GM23338 (cell line): ENCODE data around the gene IGF1R. TPM values are rescaled to one million over a fixed set of nuclear protein-coding genes. Genes with fewer than 3 reads are reported as not detected.

Source experiments
- ATAC-seq: fragments of 200-7000 bp; cut with Tn5 transposase; 3 replicates; pipeline ENCODE4 v1.9.1; 2020
- DNase-seq: peaks from one replicate; pipeline ENCODE4 v3.0.0-alpha.2; 2015; ENCODE audit warnings: low spot score
- H2AFZ ChIP-seq: fragments of 200-600 bp; sonication (generic); 2 replicates; pipeline ENCODE4 v1.8.0; 2016; ENCODE audit warnings: antibody characterized with exemption, mild to moderate bottlenecking, moderate library complexity
- H3F3A ChIP-seq: fragments of 200-600 bp; sonication (generic); replicated peaks from 2 replicates; pipeline ENCODE4 v1.8.0; 2017; ENCODE audit warnings: antibody characterized with exemption, mixed run types, low read depth
- H3K27ac ChIP-seq: fragments of 200-600 bp; sonication (generic); 2 replicates; pipeline ENCODE4 v1.6.1; 2016; ENCODE audit warnings: low read depth
- H3K27me3 ChIP-seq: fragments of 200-600 bp; sonication (generic); 2 replicates; pipeline ENCODE4 v1.8.0; 2016; ENCODE audit warnings: mild to moderate bottlenecking, mixed run types, moderate library complexity; ENCODE audit not compliant: insufficient read depth
- H3K36me3 ChIP-seq: fragments of 200-600 bp; sonication (generic); 2 replicates; pipeline ENCODE4 v1.8.0; 2016; ENCODE audit warnings: mild to moderate bottlenecking; ENCODE audit not compliant: insufficient read depth
- H3K4me1 ChIP-seq: fragments of 200-600 bp; sonication (generic); 2 replicates; pipeline ENCODE4 v1.8.0; 2016; ENCODE audit warnings: mild to moderate bottlenecking, moderate library complexity; ENCODE audit not compliant: insufficient read depth
- H3K4me2 ChIP-seq: fragments of 200-600 bp; sonication (generic); 2 replicates; pipeline ENCODE4 v1.7.1; 2017; ENCODE audit warnings: mixed run types
- H3K4me3 ChIP-seq: fragments of 200-600 bp; sonication (generic); 2 replicates; pipeline ENCODE4 v1.6.1; 2016; ENCODE audit warnings: mixed run types
- H3K79me2 ChIP-seq: fragments of 200-600 bp; sonication (generic); replicated peaks from 2 replicates; pipeline ENCODE4 v1.8.0; 2017; ENCODE audit warnings: mild to moderate bottlenecking; ENCODE audit not compliant: insufficient read depth
- H3K9me2 ChIP-seq: fragments of 200-600 bp; sonication (generic); 2 replicates; pipeline ENCODE4 v1.8.0; 2017; ENCODE audit not compliant: insufficient read depth
- H4K20me1 ChIP-seq: fragments of 200-600 bp; sonication (generic); replicated peaks from 2 replicates; pipeline ENCODE4 v1.8.0; 2017; ENCODE audit warnings: mild to moderate bottlenecking; ENCODE audit not compliant: insufficient read depth
- H3K27ac Mint-ChIP-seq: 2 replicates; pipeline ENCODE4 v1.8.0; 2020; ENCODE audit warnings: inconsistent platforms, mild to moderate bottlenecking, moderate library complexity, mixed read lengths
- H3K27me3 Mint-ChIP-seq: 3 replicates; pipeline ENCODE4 v1.8.0; 2022; ENCODE audit warnings: low read depth, mild to moderate bottlenecking, moderate library complexity, mixed read lengths, inconsistent platforms; ENCODE audit not compliant: insufficient read depth, poor library complexity
- H3K36me3 Mint-ChIP-seq: 3 replicates; pipeline ENCODE4 v1.8.0; 2021; ENCODE audit warnings: low read depth, mild to moderate bottlenecking, inconsistent platforms, moderate library complexity, mixed read lengths
- H3K4me1 Mint-ChIP-seq: 3 replicates; pipeline ENCODE4 v1.8.0; 2020; ENCODE audit warnings: mild to moderate bottlenecking, inconsistent platforms, mixed read lengths
- H3K4me3 Mint-ChIP-seq: 3 replicates; pipeline ENCODE4 v1.8.0; 2021; ENCODE audit warnings: moderate library complexity, mild to moderate bottlenecking, inconsistent platforms, mixed read lengths
- H3K9me3 Mint-ChIP-seq: 3 replicates; pipeline ENCODE4 v1.8.0; 2020; ENCODE audit warnings: moderate library complexity, mild to moderate bottlenecking, inconsistent platforms, mixed read lengths
- EZH2phosphoT487 ChIP-seq: fragments of 200-600 bp; sonication (generic); IDR thresholded peaks from one replicate; pipeline ENCODE4 v1.8.1; 2018; ENCODE audit warnings: antibody characterized with exemption; ENCODE audit not compliant: unreplicated experiment
- JUNB ChIP-seq: IDR thresholded peaks from one replicate; pipeline ENCODE4 v1.6.1; 2016; ENCODE audit warnings: antibody characterized with exemption; ENCODE audit not compliant: unreplicated experiment
- NANOG ChIP-seq: IDR thresholded peaks from 2 replicates; pipeline ENCODE4 v1.6.1; 2016; ENCODE audit warnings: antibody characterized with exemption, borderline replicate concordance
- POLR2AphosphoS5 ChIP-seq: IDR thresholded peaks from 2 replicates; pipeline ENCODE4 v1.6.1; 2016; ENCODE audit warnings: antibody characterized with exemption, low read depth
- STAT1 ChIP-seq: IDR thresholded peaks from one replicate; pipeline ENCODE4 v1.6.1; 2016; ENCODE audit warnings: antibody characterized with exemption; ENCODE audit not compliant: unreplicated experiment
- ZNF331 ChIP-seq: fragments of 250-450 bp; sonication (Bioruptor Pico); IDR thresholded peaks from 2 replicates; pipeline ENCODE4 v1.5.0; 2020; ENCODE audit warnings: low read depth, mild to moderate bottlenecking, moderate library complexity
- polyA plus RNA-seq: library from polyadenylated mRNA; unstranded; fragments of >200 nt; fragmentation: Nextera tagmentation; extraction: Ambion mirVana; gene quantifications from 2 replicates; pipeline ENCODE4 v1.2.1, GENCODE V29; 2016
- total RNA-seq: library from RNA; depleted of rRNA; stranded (reverse); fragments of >200 nt; shearing (Covaris generic); gene quantifications from 2 replicates; pipeline ENCODE4 v1.2.3, GENCODE V29; 2014
- TF ChIP-seq, protein P1 (sequence below), 2 experiments: fragments of 200-600 bp in 1 of 2; sonication (generic) in 1 of 2; conservative IDR thresholded peaks; 2 replicates each; pipeline versions ENCODE4 v1.5.1 to v1.6.1; 2016 to 2017; ENCODE audit warnings: antibody characterized with exemption in 2 of 2, low read depth in 2 of 2, mild to moderate bottlenecking in 2 of 2, moderate library complexity in 1 of 2
- TF ChIP-seq, protein P2 (sequence below): fragments of 250-450 bp; sonication (Bioruptor Pico); IDR thresholded peaks from 2 replicates; pipeline ENCODE4 v1.5.0; 2020; ENCODE audit warnings: mild to moderate bottlenecking, moderate library complexity
- TF ChIP-seq, protein P3 (sequence below): IDR thresholded peaks from one replicate; pipeline ENCODE4 v1.6.1; 2018; ENCODE audit warnings: antibody characterized with exemption; ENCODE audit not compliant: unreplicated experiment
- TF ChIP-seq, protein P4 (sequence below): IDR thresholded peaks from 2 replicates; pipeline ENCODE4 v1.6.1; 2016; ENCODE audit warnings: antibody characterized with exemption

Gene IGF1R
- total and polyA plus RNA-seq, 2 experiments from 2014 or later = 20.4 to 92.2 TPM

DNA sequence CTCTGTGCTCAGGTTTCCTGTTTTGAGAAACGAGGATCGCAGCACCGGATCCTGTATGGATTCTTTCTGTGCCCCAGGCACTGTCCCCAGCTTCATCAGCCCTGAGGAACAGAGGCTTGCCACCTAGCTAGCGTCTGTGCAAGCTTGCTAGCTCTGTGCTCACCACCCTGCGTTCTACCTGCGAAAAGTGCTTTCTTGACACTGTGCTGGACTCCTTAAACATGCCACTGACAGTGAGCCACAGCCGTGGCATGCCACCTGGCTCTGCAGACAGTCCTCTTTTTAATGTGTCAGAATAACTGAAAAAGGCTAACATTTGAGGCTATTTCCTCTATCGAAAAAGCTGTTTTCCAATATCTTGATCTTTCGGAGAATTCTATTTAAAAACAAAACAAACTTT lies 357.8 kb downstream of the IGF1R start (continued):
- TF ChIP-seq, protein P1, sequence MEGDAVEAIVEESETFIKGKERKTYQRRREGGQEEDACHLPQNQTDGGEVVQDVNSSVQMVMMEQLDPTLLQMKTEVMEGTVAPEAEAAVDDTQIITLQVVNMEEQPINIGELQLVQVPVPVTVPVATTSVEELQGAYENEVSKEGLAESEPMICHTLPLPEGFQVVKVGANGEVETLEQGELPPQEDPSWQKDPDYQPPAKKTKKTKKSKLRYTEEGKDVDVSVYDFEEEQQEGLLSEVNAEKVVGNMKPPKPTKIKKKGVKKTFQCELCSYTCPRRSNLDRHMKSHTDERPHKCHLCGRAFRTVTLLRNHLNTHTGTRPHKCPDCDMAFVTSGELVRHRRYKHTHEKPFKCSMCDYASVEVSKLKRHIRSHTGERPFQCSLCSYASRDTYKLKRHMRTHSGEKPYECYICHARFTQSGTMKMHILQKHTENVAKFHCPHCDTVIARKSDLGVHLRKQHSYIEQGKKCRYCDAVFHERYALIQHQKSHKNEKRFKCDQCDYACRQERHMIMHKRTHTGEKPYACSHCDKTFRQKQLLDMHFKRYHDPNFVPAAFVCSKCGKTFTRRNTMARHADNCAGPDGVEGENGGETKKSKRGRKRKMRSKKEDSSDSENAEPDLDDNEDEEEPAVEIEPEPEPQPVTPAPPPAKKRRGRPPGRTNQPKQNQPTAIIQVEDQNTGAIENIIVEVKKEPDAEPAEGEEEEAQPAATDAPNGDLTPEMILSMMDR (conservative IDR thresholded peaks at IDR 0.05; ENCODE audit: low read depth in 2 of 2) = no peak
- no peak for TF ChIP-seq ZNF331 (CRISPR knock-in tag)
- TF ChIP-seq, protein P2, sequence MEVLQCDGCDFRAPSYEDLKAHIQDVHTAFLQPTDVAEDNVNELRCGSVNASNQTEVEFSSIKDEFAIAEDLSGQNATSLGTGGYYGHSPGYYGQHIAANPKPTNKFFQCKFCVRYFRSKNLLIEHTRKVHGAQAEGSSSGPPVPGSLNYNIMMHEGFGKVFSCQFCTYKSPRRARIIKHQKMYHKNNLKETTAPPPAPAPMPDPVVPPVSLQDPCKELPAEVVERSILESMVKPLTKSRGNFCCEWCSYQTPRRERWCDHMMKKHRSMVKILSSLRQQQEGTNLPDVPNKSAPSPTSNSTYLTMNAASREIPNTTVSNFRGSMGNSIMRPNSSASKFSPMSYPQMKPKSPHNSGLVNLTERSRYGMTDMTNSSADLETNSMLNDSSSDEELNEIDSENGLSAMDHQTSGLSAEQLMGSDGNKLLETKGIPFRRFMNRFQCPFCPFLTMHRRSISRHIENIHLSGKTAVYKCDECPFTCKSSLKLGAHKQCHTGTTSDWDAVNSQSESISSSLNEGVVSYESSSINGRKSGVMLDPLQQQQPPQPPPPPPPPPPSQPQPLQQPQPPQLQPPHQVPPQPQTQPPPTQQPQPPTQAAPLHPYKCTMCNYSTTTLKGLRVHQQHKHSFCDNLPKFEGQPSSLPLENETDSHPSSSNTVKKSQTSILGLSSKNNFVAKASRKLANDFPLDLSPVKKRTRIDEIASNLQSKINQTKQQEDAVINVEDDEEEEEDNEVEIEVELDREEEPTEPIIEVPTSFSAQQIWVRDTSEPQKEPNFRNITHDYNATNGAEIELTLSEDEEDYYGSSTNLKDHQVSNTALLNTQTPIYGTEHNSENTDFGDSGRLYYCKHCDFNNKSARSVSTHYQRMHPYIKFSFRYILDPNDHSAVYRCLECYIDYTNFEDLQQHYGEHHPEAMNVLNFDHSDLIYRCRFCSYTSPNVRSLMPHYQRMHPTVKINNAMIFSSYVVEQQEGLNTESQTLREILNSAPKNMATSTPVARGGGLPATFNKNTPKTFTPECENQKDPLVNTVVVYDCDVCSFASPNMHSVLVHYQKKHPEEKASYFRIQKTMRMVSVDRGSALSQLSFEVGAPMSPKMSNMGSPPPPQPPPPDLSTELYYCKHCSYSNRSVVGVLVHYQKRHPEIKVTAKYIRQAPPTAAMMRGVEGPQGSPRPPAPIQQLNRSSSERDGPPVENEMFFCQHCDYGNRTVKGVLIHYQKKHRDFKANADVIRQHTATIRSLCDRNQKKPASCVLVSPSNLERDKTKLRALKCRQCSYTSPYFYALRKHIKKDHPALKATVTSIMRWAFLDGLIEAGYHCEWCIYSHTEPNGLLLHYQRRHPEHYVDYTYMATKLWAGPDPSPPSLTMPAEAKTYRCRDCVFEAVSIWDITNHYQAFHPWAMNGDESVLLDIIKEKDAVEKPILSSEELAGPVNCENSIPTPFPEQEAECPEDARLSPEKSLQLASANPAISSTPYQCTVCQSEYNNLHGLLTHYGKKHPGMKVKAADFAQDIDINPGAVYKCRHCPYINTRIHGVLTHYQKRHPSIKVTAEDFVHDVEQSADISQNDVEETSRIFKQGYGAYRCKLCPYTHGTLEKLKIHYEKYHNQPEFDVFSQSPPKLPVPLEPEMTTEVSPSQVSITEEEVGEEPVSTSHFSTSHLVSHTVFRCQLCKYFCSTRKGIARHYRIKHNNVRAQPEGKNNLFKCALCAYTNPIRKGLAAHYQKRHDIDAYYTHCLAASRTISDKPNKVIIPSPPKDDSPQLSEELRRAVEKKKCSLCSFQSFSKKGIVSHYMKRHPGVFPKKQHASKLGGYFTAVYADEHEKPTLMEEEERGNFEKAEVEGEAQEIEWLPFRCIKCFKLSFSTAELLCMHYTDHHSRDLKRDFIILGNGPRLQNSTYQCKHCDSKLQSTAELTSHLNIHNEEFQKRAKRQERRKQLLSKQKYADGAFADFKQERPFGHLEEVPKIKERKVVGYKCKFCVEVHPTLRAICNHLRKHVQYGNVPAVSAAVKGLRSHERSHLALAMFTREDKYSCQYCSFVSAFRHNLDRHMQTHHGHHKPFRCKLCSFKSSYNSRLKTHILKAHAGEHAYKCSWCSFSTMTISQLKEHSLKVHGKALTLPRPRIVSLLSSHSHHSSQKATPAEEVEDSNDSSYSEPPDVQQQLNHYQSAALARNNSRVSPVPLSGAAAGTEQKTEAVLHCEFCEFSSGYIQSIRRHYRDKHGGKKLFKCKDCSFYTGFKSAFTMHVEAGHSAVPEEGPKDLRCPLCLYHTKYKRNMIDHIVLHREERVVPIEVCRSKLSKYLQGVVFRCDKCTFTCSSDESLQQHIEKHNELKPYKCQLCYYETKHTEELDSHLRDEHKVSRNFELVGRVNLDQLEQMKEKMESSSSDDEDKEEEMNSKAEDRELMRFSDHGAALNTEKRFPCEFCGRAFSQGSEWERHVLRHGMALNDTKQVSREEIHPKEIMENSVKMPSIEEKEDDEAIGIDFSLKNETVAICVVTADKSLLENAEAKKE (CRISPR knock-in tag) = no peak
- TF ChIP-seq JUNB = no peak
- no peak for TF ChIP-seq STAT1
- no peak for TF ChIP-seq POLR2AphosphoS5
- TF ChIP-seq EZH2phosphoT487 = no peak

DNA sequence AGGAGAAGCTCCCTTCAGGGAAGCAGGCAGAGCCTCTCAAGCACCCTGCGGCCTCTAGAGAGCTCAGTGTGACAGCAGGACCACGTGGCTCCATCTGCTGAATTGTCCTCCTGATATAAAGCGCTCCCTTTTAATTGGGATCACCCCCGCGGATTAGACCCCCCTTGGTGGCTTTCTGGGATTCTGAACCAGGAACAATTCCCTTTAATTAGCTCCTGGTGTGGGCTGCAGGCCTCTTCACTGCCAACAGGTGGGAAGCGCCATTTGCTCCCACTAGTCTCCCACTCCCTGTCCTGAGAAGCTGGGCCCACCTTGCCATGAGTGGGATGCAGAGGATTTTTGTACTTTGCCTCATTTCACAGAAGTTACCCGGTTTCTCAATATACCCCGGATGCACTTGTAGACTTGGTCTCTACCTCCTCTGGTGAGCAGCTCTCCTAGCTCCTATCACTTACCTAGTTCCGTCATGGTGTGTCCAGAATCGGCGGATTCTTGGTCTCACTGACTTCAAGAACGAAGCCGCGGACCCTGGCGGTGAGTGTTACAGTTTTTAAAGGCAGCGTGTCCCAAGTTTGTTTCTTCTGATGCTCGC lies 358.7 kb downstream of the IGF1R start:
- no peaks in the 10 kb centered on the region; the same call in 1 of the 2 replicates for H3K4me1 ChIP-seq
- peaks cover 6% of the 10 kb centered on the region; the same call in 1 of the 2 replicates for H3K27me3 ChIP-seq
- no peaks in the 10 kb centered on the region for H3F3A ChIP-seq
- no peaks in the 10 kb centered on the region for H3K4me1 Mint-ChIP-seq
- H3K9me3 Mint-ChIP-seq = peaks cover 3% of the 10 kb centered on the region; the same call in 1 of the 3 replicates
- H3K36me3 ChIP-seq = no peaks in the 10 kb centered on the region
- H3K27me3 Mint-ChIP-seq = peaks cover 2% of the 10 kb centered on the region
- ATAC-seq (no peak), DNase-seq (no peak)
- no peak overlapping the region for H3K4me3 Mint-ChIP-seq
- H3K27ac ChIP-seq = no peak overlapping the region
- no peak overlapping the region for H3K27ac Mint-ChIP-seq
- no peak overlapping the region for H3K4me2 ChIP-seq
- H3K36me3 Mint-ChIP-seq = peaks cover 2% of the 10 kb centered on the region; the same call in 1 of the 3 replicates
- no peaks in the 10 kb centered on the region for H3K79me2 ChIP-seq
- no peak overlapping the region for H2AFZ ChIP-seq
- no peaks in the 10 kb centered on the region for H3K9me2 ChIP-seq
- no peak overlapping the region for H3K4me3 ChIP-seq
- H4K20me1 ChIP-seq = no peaks in the 10 kb centered on the region
- no peak for TF ChIP-seq ZNF331 (CRISPR knock-in tag)
- no peak for TF ChIP-seq STAT1
- TF ChIP-seq, protein P3, sequence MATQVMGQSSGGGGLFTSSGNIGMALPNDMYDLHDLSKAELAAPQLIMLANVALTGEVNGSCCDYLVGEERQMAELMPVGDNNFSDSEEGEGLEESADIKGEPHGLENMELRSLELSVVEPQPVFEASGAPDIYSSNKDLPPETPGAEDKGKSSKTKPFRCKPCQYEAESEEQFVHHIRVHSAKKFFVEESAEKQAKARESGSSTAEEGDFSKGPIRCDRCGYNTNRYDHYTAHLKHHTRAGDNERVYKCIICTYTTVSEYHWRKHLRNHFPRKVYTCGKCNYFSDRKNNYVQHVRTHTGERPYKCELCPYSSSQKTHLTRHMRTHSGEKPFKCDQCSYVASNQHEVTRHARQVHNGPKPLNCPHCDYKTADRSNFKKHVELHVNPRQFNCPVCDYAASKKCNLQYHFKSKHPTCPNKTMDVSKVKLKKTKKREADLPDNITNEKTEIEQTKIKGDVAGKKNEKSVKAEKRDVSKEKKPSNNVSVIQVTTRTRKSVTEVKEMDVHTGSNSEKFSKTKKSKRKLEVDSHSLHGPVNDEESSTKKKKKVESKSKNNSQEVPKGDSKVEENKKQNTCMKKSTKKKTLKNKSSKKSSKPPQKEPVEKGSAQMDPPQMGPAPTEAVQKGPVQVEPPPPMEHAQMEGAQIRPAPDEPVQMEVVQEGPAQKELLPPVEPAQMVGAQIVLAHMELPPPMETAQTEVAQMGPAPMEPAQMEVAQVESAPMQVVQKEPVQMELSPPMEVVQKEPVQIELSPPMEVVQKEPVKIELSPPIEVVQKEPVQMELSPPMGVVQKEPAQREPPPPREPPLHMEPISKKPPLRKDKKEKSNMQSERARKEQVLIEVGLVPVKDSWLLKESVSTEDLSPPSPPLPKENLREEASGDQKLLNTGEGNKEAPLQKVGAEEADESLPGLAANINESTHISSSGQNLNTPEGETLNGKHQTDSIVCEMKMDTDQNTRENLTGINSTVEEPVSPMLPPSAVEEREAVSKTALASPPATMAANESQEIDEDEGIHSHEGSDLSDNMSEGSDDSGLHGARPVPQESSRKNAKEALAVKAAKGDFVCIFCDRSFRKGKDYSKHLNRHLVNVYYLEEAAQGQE = no peak
- TF ChIP-seq POLR2AphosphoS5 = no peak
- no peak for TF ChIP-seq NANOG
- TF ChIP-seq, protein P4, sequence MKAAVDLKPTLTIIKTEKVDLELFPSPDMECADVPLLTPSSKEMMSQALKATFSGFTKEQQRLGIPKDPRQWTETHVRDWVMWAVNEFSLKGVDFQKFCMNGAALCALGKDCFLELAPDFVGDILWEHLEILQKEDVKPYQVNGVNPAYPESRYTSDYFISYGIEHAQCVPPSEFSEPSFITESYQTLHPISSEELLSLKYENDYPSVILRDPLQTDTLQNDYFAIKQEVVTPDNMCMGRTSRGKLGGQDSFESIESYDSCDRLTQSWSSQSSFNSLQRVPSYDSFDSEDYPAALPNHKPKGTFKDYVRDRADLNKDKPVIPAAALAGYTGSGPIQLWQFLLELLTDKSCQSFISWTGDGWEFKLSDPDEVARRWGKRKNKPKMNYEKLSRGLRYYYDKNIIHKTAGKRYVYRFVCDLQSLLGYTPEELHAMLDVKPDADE = no peak
